Testis (tissue), 2 donors: Measurements from ENCODE around the gene GPHN.

Experiments used
- POLR2A ChIP-seq: fragments of 450-650 bp; IDR thresholded peaks from one replicate; pipeline ENCODE4 v1.6.1; 2017; ENCODE audit warnings: antibody characterized with exemption, mild to moderate bottlenecking, moderate library complexity
- TF ChIP-seq, protein P1 (sequence below), 3 experiments: fragments of 450-650 bp in 2 of 3; fragments of 200-600 bp in 1 of 3; sonication (generic) in 1 of 3; IDR thresholded peaks; one replicate each; pipeline ENCODE4 v1.5.1; 2016 to 2019; ENCODE audit warnings: antibody characterized with exemption in 3 of 3, mild to moderate bottlenecking in 2 of 3, moderate library complexity in 1 of 3

- no peak for TF ChIP-seq POLR2A
- TF ChIP-seq, protein P1, sequence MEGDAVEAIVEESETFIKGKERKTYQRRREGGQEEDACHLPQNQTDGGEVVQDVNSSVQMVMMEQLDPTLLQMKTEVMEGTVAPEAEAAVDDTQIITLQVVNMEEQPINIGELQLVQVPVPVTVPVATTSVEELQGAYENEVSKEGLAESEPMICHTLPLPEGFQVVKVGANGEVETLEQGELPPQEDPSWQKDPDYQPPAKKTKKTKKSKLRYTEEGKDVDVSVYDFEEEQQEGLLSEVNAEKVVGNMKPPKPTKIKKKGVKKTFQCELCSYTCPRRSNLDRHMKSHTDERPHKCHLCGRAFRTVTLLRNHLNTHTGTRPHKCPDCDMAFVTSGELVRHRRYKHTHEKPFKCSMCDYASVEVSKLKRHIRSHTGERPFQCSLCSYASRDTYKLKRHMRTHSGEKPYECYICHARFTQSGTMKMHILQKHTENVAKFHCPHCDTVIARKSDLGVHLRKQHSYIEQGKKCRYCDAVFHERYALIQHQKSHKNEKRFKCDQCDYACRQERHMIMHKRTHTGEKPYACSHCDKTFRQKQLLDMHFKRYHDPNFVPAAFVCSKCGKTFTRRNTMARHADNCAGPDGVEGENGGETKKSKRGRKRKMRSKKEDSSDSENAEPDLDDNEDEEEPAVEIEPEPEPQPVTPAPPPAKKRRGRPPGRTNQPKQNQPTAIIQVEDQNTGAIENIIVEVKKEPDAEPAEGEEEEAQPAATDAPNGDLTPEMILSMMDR (IDR thresholded peaks at IDR 0.05), result no peak
Measured at GRCh38 chr14:67077921-67078320, 570.0 kb downstream of the GPHN start.
